ENCODE measurements around the gene FGFBP2.

The FGFBP2 gene, protein sequence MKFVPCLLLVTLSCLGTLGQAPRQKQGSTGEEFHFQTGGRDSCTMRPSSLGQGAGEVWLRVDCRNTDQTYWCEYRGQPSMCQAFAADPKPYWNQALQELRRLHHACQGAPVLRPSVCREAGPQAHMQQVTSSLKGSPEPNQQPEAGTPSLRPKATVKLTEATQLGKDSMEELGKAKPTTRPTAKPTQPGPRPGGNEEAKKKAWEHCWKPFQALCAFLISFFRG

DNA sequence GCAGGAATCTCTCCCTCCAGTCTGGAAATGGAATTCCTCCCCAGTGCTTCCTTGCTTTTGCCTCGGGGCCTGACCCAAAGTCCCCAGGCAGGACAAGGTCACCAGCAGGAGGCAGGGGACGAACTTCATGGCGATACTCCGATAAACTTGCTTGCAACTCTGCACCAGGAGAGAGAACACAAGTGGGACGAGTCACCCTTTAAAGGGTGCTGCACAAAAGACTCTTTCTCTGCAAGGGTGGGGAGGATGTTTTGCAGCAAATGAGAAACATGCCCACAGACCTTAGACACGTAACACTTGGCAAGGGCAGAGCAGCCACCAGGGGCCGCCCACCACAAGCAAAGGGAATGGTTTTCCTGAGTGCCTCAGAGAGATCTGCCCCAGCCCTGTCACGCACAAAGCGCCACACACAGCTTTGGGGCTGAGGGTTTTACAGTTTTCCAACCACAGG lies at the start of gene FGFBP2:
FGFBP2 (minus strand) TSS at position 175 of the 451 bp plus-strand sequence; CDS start at position 129, 46 bp downstream.
- Mint-ChIP-seq H3K36me3 (ENCODE audit: low read depth) (no peaks in the 10 kb centered on the region), H3K27me3 (peaks cover 7% of the 10 kb centered on the region), H3K9me3 (peaks cover 4% of the 10 kb centered on the region), H3K4me1 (ENCODE audit: low read depth) (peaks cover 41% of the 10 kb centered on the region), H3K27ac (peak within 1 kb of the TSS; percentile 77), H3K4me3 (peak within 1 kb of the TSS; percentile 58)
- peak; percentile 72 for DNase-seq

DNA sequence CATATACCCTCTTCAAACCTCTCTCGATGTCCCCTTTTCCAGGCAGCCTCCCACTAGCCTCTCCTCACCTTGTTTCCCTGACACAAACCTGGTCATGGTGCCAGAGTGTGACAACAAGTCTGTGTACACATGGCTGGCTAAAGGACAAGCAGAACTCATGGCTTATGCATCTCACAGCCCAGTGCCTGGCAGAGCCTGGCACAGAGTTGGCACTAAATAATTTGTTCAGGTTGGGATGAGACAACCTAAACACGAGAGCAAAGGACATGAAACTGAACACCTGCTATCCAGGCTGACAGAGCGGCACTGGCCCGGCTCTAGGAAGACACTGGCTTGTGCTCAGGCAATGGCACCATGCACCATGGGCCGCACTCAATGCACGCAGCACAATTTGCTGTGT lies 48.2 kb upstream of the FGFBP2 start:
- Mint-ChIP-seq H3K4me1 (ENCODE audit: low read depth) (no peaks in the 10 kb centered on the region), H3K9me3 (no peaks in the 10 kb centered on the region), H3K27me3 (peaks cover 23% of the 10 kb centered on the region), H3K4me3 (no peak overlapping the region), H3K27ac (no peak overlapping the region), H3K36me3 (ENCODE audit: low read depth) (no peaks in the 10 kb centered on the region)
- DNase-seq, result no peak

DNA sequence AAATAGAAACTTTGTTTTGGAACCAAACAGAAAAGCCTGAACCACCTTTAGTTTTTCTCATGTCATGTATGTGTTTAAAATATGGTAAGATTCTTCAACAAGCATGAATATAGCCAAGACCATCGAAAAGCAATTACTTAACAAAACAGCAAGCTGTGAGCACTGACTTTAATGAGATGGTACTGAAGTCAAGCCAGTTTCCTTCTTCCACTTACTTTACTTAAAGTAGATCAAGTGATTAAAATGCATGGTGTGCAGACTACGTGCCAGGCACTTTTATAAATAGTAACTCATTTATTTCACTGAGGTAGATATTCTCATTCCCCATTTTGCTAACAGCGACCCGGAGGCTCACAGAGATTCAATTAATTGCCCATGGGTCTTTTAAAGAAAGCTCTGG lies 46.2 kb upstream of the FGFBP2 start:
- H3K36me3 Mint-ChIP-seq (ENCODE audit: low read depth), result no peaks in the 10 kb centered on the region
- no peak overlapping the region for H3K27ac Mint-ChIP-seq
- H3K9me3 Mint-ChIP-seq, result no peaks in the 10 kb centered on the region
- H3K4me3 Mint-ChIP-seq, result no peak overlapping the region
- peaks cover 30% of the 10 kb centered on the region for H3K27me3 Mint-ChIP-seq
- DNase-seq, result no peak
- H3K4me1 Mint-ChIP-seq (ENCODE audit: low read depth), result no peaks in the 10 kb centered on the region

DNA sequence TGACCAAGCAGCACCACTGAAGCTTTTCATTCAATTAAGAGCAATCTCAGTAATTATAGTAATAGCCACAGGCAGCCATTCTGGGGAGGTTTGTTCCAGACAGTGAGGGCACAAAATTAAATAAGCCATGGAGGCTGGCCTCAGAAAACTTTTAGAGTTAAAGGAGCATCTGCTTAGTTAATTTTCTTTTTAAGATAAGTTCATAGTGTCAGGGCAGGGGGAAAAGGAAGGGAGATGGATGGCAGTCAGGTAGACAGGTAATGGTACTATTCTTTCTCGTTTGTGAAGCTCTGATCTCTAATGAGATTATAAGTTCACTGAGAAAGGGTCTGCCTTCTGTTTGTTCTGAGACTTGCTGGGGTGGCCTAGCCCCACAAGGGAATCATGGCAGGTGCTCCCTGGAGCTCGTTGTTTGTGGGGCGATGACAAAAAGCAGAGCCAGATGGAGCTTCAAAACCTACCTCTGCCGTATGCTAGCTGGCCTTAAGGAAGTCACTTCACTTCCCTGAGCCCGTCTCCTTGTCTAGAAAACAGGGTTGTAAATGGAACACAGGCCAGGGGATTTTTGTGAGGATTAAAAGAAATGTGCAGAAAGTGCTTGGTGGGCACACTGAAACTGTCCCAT lies 44.6 kb upstream of the FGFBP2 start:
- no peak for DNase-seq
- Mint-ChIP-seq H3K4me3 (no peak overlapping the region), H3K27me3 (peaks cover 30% of the 10 kb centered on the region), H3K4me1 (ENCODE audit: low read depth) (no peaks in the 10 kb centered on the region), H3K27ac (no peak overlapping the region), H3K36me3 (ENCODE audit: low read depth) (no peaks in the 10 kb centered on the region), H3K9me3 (no peaks in the 10 kb centered on the region)

DNA sequence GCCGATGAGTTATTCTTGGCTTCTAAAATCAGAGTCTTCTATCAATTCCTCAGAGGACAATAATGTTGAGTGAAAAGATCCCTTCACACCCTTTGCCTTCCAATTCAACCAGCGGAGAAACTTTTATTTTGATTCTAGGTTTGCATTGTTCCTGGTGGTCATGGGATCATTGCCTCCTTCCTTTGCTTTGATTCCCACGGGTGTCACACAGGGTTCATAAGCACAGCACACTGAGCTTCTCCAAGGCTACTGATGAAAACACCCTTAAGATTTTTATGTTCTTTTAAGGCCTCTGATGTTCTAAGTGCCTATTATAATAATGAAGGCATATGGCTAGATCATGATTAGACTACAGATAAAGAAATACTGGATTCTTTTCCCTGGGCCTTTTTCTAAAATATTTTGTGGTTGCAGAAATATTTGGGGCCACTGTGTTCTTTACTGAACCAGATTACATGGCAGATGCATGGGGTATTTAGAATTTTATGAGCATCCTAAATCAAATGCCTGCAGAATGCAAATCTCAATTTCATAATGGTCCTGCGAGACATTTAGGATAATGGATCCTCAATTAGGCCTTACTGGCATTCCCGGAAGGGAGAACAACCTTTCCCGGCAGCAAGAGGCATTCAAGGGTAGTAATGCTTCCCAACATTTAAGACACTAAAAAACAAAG lies 43.9 kb upstream of the FGFBP2 start:
- H3K27me3 Mint-ChIP-seq, result peaks cover 27% of the 10 kb centered on the region
- H3K4me1 Mint-ChIP-seq (ENCODE audit: low read depth), result no peaks in the 10 kb centered on the region
- no peaks in the 10 kb centered on the region for H3K36me3 Mint-ChIP-seq (ENCODE audit: low read depth)
- no peak overlapping the region for H3K27ac Mint-ChIP-seq
- H3K4me3 Mint-ChIP-seq, result no peak overlapping the region
- H3K9me3 Mint-ChIP-seq, result no peaks in the 10 kb centered on the region
- DNase-seq, result no peak

DNA sequence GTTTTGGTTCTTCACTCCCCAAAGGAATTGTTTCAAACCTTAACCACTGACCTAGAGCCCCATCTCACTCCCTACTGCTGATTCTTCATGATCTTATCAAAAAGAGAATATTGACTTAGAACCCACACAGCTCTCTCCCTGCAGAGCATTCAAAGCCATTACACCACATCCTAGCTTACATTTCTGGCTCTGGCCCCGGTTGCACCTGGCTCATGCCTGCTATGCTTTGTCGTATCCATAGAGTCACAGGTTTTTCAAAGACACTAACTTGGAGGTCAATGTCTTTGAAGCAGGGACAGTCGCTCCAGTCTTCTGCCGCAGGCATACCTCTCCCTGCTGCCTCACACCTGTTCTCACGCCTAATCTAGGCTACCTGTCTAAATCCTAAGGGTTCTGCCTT lies 42.7 kb upstream of the FGFBP2 start:
- H3K4me1 Mint-ChIP-seq (ENCODE audit: low read depth), result no peaks in the 10 kb centered on the region

DNA sequence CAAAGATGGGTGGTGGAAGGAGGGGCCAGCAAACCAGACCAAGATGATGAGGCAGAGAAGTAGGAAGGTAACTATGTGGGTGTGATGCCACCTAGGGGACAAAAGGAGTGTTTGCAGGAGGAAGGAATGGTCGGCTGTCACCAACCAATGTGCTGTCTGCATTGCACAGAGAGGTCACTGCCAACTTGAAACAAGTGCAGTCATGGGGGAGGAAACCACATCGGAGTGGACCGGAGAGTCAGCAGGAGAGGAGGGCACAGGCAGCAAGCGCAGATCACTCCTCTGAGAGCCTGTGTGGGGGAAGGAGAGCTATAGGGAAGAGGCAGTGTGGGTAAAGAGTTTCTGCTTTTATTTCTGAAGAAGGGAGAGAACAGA lies 38.5 kb upstream of the FGFBP2 start:
- H3K36me3 Mint-ChIP-seq (ENCODE audit: low read depth), result no peaks in the 10 kb centered on the region
- peaks cover 13% of the 10 kb centered on the region for H3K27me3 Mint-ChIP-seq
- no peak overlapping the region for H3K27ac Mint-ChIP-seq

More for the DNA sequence above, 42.7 kb upstream of the FGFBP2 start:
- peaks cover 23% of the 10 kb centered on the region for H3K27me3 Mint-ChIP-seq
- H3K9me3 Mint-ChIP-seq, result no peaks in the 10 kb centered on the region
- DNase-seq, result no peak
- H3K27ac Mint-ChIP-seq, result no peak overlapping the region
- no peaks in the 10 kb centered on the region for H3K36me3 Mint-ChIP-seq (ENCODE audit: low read depth)
- no peak overlapping the region for H3K4me3 Mint-ChIP-seq

DNA sequence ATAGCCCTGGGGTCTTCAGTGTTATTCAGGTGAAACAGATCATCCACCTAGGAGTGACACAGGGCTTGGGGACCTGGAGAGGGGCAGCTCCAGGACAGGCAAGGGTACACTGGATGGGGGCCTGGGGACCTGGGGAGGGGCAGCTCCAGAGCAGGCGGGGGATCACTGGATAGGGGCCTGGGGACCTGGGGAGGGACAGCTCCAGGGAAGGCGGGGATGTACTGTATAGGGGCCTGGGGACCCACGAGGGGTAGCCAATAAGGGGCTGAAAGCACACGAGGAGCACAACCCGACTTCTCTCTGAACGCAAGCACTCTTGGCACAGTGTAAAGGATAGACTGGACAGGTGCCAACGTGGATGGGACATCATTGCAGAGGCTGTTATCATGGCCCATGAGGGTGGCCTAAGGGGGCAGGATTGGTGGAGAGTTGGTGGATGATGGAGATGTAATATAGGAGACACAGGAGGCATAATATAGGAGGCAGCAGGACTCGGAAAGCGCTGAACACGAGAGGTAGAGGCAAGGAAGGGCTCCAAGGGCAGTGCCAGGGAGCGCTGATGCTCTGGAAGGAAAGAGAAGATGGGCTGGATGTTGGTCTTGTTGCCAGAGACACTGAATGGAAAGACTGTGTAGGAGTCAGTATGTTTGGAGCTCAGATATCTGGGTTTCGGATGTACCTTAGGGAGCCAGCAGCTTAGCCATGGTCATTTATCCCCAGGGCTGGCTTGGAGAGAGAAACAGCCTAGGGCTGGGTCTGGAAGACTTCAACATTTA lies 37.9 kb upstream of the FGFBP2 start:
- Mint-ChIP-seq H3K9me3 (no peaks in the 10 kb centered on the region), H3K4me3 (no peak overlapping the region), H3K36me3 (ENCODE audit: low read depth) (no peaks in the 10 kb centered on the region)

More for the DNA sequence above, 38.5 kb upstream of the FGFBP2 start:
- H3K9me3 Mint-ChIP-seq, result no peaks in the 10 kb centered on the region
- H3K4me3 Mint-ChIP-seq, result no peak overlapping the region
- H3K4me1 Mint-ChIP-seq (ENCODE audit: low read depth), result peaks cover 5% of the 10 kb centered on the region
- DNase-seq, result peak; percentile 61

DNA sequence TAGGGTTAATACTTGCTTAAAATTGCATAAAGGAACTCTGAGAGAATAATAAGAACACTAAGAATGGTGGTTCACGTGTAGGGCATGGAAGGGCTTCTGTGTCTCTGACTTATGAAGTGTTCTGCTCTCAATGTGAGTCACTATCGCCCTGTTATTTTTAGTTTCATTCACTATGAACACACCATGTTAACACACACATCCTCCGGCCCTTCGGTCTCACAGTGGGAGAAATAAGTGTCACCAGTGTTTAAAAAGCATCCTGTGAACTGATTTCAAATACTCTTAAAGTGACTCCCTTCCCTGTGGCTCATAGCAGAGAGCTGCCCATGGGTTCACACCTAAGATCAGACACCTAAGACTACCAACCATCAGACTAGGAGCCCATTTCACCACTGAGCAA lies 33.8 kb upstream of the FGFBP2 start:
- Mint-ChIP-seq H3K4me1 (ENCODE audit: low read depth) (peaks cover 7% of the 10 kb centered on the region), H3K4me3 (no peak overlapping the region), H3K9me3 (no peaks in the 10 kb centered on the region), H3K27ac (no peak overlapping the region), H3K36me3 (ENCODE audit: low read depth) (no peaks in the 10 kb centered on the region), H3K27me3 (peaks cover 9% of the 10 kb centered on the region)
- DNase-seq, result no peak

More for the DNA sequence above, 37.9 kb upstream of the FGFBP2 start:
- peaks cover 5% of the 10 kb centered on the region for H3K4me1 Mint-ChIP-seq (ENCODE audit: low read depth)
- no peak overlapping the region for H3K27ac Mint-ChIP-seq
- no peak for DNase-seq
- H3K27me3 Mint-ChIP-seq, result peaks cover 8% of the 10 kb centered on the region

DNA sequence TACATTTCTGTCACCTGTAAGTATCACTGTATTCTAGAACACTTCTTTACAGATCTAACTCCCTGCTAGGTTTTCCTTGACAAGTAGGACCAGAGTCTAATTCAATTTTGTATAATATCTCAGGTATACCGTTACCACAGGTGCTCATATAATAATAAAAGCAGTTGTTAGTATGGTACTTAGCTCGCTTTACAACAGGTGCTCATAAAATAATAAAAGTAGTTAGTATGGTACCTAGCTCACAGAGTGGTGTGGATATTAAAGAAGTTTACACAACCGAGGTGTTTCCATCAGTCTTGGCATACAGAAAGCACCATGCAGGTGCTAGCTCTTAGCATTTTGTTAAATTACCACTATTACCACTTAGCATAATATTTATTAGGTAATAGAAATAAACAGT lies 32.9 kb upstream of the FGFBP2 start:
- peaks cover 9% of the 10 kb centered on the region for H3K27me3 Mint-ChIP-seq
- no peak for DNase-seq
- H3K4me3 Mint-ChIP-seq, result no peak overlapping the region
- no peaks in the 10 kb centered on the region for H3K9me3 Mint-ChIP-seq
- H3K27ac Mint-ChIP-seq, result no peak overlapping the region
- H3K4me1 Mint-ChIP-seq (ENCODE audit: low read depth), result peaks cover 12% of the 10 kb centered on the region
- H3K36me3 Mint-ChIP-seq (ENCODE audit: low read depth), result no peaks in the 10 kb centered on the region

DNA sequence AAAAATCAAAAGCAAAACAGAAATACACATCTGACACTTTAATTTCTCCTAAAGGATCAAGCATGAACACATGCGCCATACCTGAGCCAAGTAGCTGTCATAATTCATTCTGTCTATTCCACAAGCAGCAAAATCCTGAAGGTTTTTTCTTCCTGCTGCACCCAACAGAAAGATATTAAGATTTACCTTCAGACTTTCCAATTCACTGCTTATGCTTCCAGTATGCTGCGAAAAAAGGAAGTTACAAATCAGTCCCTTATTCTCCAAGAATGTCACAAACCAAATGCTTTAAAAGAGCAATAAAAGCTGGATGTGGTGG lies 29.2 kb upstream of the FGFBP2 start:
- Mint-ChIP-seq H3K27me3 (peaks cover 14% of the 10 kb centered on the region), H3K36me3 (ENCODE audit: low read depth) (no peaks in the 10 kb centered on the region), H3K9me3 (no peaks in the 10 kb centered on the region), H3K4me1 (ENCODE audit: low read depth) (peaks cover 13% of the 10 kb centered on the region), H3K4me3 (no peak overlapping the region), H3K27ac (no peak overlapping the region)
- no peak for DNase-seq

DNA sequence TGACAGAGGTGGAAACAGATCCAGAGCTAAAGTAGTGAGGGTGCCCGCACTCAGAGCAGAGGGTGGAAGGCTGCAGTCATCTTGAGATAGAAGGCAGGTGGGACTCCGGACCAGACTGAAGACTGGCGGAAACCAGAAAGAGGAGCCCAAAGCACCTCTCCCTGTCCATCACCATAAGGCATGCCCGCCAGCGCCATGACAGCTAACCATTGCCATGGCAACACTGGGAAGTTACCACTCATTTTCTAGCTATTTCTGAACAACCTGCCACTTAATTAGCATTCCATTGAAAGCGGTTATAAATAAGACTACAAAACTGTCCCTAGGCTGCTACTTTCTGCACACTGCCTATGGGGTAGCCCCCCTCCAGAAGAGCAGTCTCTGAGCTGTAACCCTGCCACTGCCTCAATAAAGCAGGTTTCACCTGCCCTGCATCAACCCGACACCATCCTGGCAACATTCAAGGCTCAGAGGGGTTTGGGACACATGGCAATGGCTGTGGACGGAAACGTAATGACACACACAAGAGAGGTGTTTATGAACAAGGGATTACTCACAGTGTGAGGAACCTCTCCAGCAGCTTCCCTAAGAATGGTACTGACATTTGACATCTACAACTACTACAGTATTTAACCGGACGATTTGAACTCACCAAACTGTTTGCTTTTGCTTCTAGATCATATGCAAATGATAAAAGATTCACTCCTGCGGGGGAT lies 27.8 kb upstream of the FGFBP2 start:
- no peak for DNase-seq
- Mint-ChIP-seq H3K4me3 (no peak overlapping the region), H3K27ac (no peak overlapping the region), H3K9me3 (no peaks in the 10 kb centered on the region), H3K27me3 (peaks cover 14% of the 10 kb centered on the region), H3K36me3 (ENCODE audit: low read depth) (no peaks in the 10 kb centered on the region), H3K4me1 (ENCODE audit: low read depth) (peaks cover 8% of the 10 kb centered on the region)

DNA sequence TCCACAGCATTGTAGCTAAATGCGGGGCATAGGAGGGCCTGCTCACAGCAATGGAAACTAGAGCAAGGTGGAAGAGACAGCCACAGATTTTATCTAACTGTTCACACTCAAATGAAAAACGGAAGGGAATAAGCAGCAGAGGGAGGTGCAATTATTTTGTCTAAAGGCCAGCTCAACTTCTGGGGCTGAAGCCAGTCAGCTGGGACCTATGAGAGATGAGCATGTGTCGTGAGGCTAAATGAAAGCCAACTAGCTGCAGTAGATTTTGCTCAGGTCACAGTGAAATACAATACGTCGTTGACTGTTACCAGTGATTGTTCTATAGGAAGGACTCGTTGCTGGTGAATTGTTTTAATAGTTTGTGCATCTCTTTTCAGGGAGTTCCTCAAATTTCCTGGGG lies 26.4 kb upstream of the FGFBP2 start:
- Mint-ChIP-seq H3K4me1 (ENCODE audit: low read depth) (peaks cover 8% of the 10 kb centered on the region), H3K4me3 (no peak overlapping the region), H3K36me3 (ENCODE audit: low read depth) (no peaks in the 10 kb centered on the region), H3K27ac (no peak overlapping the region), H3K27me3 (peaks cover 14% of the 10 kb centered on the region), H3K9me3 (no peaks in the 10 kb centered on the region)
- no peak for DNase-seq

DNA sequence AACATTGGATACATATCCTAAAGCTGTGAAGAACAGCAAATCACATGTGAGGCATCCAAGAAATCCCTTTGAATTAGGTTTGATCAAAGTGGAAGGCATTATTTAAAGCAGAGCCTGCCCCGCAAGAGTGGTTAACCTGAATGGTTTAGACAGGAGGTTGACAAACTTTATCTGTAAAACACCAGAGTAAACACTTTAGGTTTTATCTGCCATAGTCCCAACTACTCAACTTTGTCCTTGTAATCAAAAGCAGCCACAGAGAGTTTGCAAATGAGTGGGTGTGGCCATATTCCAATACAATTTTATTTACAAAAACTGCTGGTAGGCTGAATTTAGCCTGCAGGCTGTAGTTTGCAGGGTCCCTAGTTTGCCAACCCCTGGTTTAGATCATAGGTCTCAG lies 25.2 kb upstream of the FGFBP2 start:
- DNase-seq, result no peak
- no peaks in the 10 kb centered on the region for H3K9me3 Mint-ChIP-seq
- no peak overlapping the region for H3K27ac Mint-ChIP-seq
- H3K36me3 Mint-ChIP-seq (ENCODE audit: low read depth), result no peaks in the 10 kb centered on the region
- H3K4me1 Mint-ChIP-seq (ENCODE audit: low read depth), result peaks cover 8% of the 10 kb centered on the region
- H3K27me3 Mint-ChIP-seq, result peaks cover 14% of the 10 kb centered on the region
- H3K4me3 Mint-ChIP-seq, result no peak overlapping the region

All from activated T-cell treated with anti-CD3 and anti-CD28 coated beads, Interleukin-2, amount 50 U/mL, for 24 hours (primary cell).